Heart left ventricle (tissue), 13 donors: Measurements from ENCODE around the gene NOP9.

Experiments used
- CTCF ChIP-seq, 12 donors: fragments of 200-600 bp; sonication (generic) in 4 of 12; IDR thresholded peaks; one replicate each; pipeline versions ENCODE4 v1.5.0 to v1.8.0; 2018 to 2022; ENCODE audit warnings: antibody characterized with exemption in 12 of 12, mild to moderate bottlenecking in 5 of 12
- POLR2A ChIP-seq, 2 donors: fragments of 450-650 bp; IDR thresholded peaks; one replicate each; pipeline ENCODE4 v1.6.1; 2017; ENCODE audit warnings: antibody characterized with exemption in 2 of 2, mild to moderate bottlenecking in 2 of 2, moderate library complexity in 2 of 2
- donor health status: ischemic (EF 13 %, LVEDD 7.1; RV severe dilation, severe dysfunction).
- donor health status: DM: no; HTN: yes; CAD: no.
- donor health status: DM: no; HTN: no; CAD: no.
- donor health status: ischemic (EF 25% LVEDD 6.9; RV normal size, moderate dysfunction).
- donor health status: ischemic (EF 25% LVEDD 5.7; RV mildly dilated, moderate dysfunction).
- donor health status: ischemic (EF 35%, LVEDD 5.7; RV mildly dilated, moderate dysfunction).
- donor health status: nonischemic (EF 11% LVEDD 7.7; RV severe dilation, severe dysfunction).
- donor health status: DM: yes; HTN: yes; CAD: no.
- donor health status: PGD.
- donor health status: ischemic (EF 29% LVEDD 5.4; RV normal size, mild dysfunction).
- donor health status: nonischemic (EF 23%, LVEDD 6.1; RV moderate dilation, normal function).

GRCh38 chr14:24258119-24258518 is 41.5 kb upstream of the NOP9 start:
- no peak for TF ChIP-seq CTCF (IDR thresholded peaks at IDR 0.05)
- no peak for TF ChIP-seq POLR2A (IDR thresholded peaks at IDR 0.05)
